SK-N-SH (cell line): Measurements from ENCODE around the gene ABHD17B. TPM values are rescaled to one million over a fixed set of nuclear protein-coding genes. Genes with fewer than 3 reads are reported as not detected.

Source experiments
- CTCF ChIA-PET: fragments of 300-600, 350-600 bp; formaldehyde crosslinking; extraction: SDS; loops from one replicate; lab custom pipeline; 2021; lab: Yijun Ruan, JAX
- POLR2A ChIA-PET: fragments of 350-600 bp; sonication (Branson Sonifier 250); formaldehyde crosslinking; extraction: SDS; loops from one replicate; lab custom pipeline; 2020; ENCODE audit warnings: antibody characterized with exemption, inconsistent platforms; lab: Yijun Ruan, JAX
- DNase-seq: peaks from one replicate; pipeline ENCODE4 v3.0.0; 2012
- H2AFZ ChIP-seq: fragments of 200-600 bp; sonication (generic); 2 replicates; pipeline ENCODE4 v1.8.1; 2016; ENCODE audit warnings: antibody characterized with exemption, mild to moderate bottlenecking, low read depth
- H3F3A ChIP-seq: fragments of 200-600 bp; sonication (generic); replicated peaks from 2 replicates; pipeline ENCODE3; 2016; ENCODE audit warnings: antibody characterized with exemption, mild to moderate bottlenecking; ENCODE audit not compliant: insufficient read depth
- H3K27ac ChIP-seq, 2 experiments: fragments of 200-500 bp in 1 of 2; fragments of 200-600 bp in 1 of 2; sonication (Bioruptor generic) in 1 of 2; sonication (generic), shearing (Covaris generic) in 1 of 2; 2 replicates each; pipeline versions ENCODE4 v1.5.1 to v1.6.1; 2014 to 2016; ENCODE audit warnings: low read depth in 2 of 2, inconsistent platforms in 1 of 2, low read length in 1 of 2, mild to moderate bottlenecking in 1 of 2, mixed read lengths in 1 of 2
- H3K27me3 ChIP-seq: fragments of 200-600 bp; sonication (generic), shearing (Covaris generic); 2 replicates; pipeline ENCODE4 v1.6.1; 2016; ENCODE audit warnings: mixed run types; ENCODE audit not compliant: insufficient read depth
- H3K36me3 ChIP-seq, 2 experiments: fragments of 200-500 bp in 1 of 2; fragments of 200-600 bp in 1 of 2; sonication (Bioruptor generic) in 1 of 2; sonication (generic) in 1 of 2; replicated peaks in 1 of 2; 2 replicates each; pipeline versions ENCODE3 to v1.5.1; 2014 to 2016; ENCODE audit warnings: low read length in 1 of 2, mild to moderate bottlenecking in 1 of 2; ENCODE audit not compliant: insufficient read depth in 2 of 2, control insufficient read depth in 1 of 2
- H3K4me1 ChIP-seq, 2 experiments: fragments of 200-500 bp in 1 of 2; fragments of 200-600 bp in 1 of 2; sonication (Bioruptor generic) in 1 of 2; sonication (generic), shearing (Covaris generic) in 1 of 2; 2 replicates each; pipeline versions ENCODE4 v1.5.1 to v1.6.1; 2014 to 2016; ENCODE audit warnings: low read depth in 1 of 2, low read length in 1 of 2, mixed run types in 1 of 2; ENCODE audit not compliant: insufficient read depth in 2 of 2, control insufficient read depth in 1 of 2
- H3K4me2 ChIP-seq: fragments of 200-600 bp; sonication (generic), shearing (Covaris generic); 2 replicates; pipeline ENCODE4 v1.6.1; 2017; ENCODE audit warnings: mixed run types
- H3K4me3 ChIP-seq, 2 experiments: fragments of 200-500 bp in 1 of 2; fragments of 200-600 bp in 1 of 2; sonication (Bioruptor generic) in 1 of 2; sonication (generic), shearing (Covaris generic) in 1 of 2; 2 replicates each; pipeline versions ENCODE4 v1.5.1 to v1.8.1; 2014 to 2016; ENCODE audit warnings: low read depth in 2 of 2, inconsistent platforms in 1 of 2, low read length in 1 of 2, mild to moderate bottlenecking in 1 of 2, mixed read lengths in 1 of 2, moderate library complexity in 1 of 2
- H3K79me2 ChIP-seq: fragments of 200-600 bp; sonication (generic); 2 replicates; pipeline ENCODE4 v1.8.1; 2017; ENCODE audit warnings: mild to moderate bottlenecking; ENCODE audit not compliant: insufficient read depth
- H3K9ac ChIP-seq: fragments of 200-600 bp; sonication (generic); 2 replicates; pipeline ENCODE4 v1.6.1; 2017; ENCODE audit warnings: mixed run types
- H3K9me2 ChIP-seq: fragments of 200-600 bp; sonication (generic); 2 replicates; pipeline ENCODE4 v1.6.1; 2017; ENCODE audit warnings: mixed run types
- H3K9me3 ChIP-seq: fragments of 200-600 bp; sonication (generic); 2 replicates; pipeline ENCODE4 v1.6.1; 2017; ENCODE audit warnings: mixed run types, mild to moderate bottlenecking, moderate library complexity
- H4K20me1 ChIP-seq: fragments of 200-600 bp; sonication (generic); 2 replicates; pipeline ENCODE4 v1.6.1; 2017; ENCODE audit warnings: mild to moderate bottlenecking, mixed run types; ENCODE audit not compliant: insufficient read depth
- ELF1 ChIP-seq: IDR thresholded peaks from 2 replicates; pipeline ENCODE4 v1.4.0; 2012
- EP300 ChIP-seq, 2 experiments: IDR thresholded peaks; 2 replicates each; pipeline versions ENCODE4 v1.4.0 to v1.6.1; 2012; ENCODE audit warnings: borderline replicate concordance in 1 of 2, low read depth in 1 of 2, low read length in 1 of 2
- FOXJ3 ChIP-seq: sonication (generic); formaldehyde crosslinking; IDR thresholded peaks from 2 replicates; pipeline ENCODE4 v1.5.1; 2020; ENCODE audit warnings: mild to moderate bottlenecking, missing genetic modification reagents
- FOXM1 ChIP-seq: IDR thresholded peaks from 2 replicates; pipeline ENCODE4 v1.4.0; 2012; ENCODE audit warnings: low read depth, mild to moderate bottlenecking
- IRF3 ChIP-seq: fragments of 150-350 bp; IDR thresholded peaks from 2 replicates; pipeline ENCODE4 v1.6.1; 2016; ENCODE audit warnings: mild to moderate bottlenecking, low read depth, low read length
- NRF1 ChIP-seq: IDR thresholded peaks from 2 replicates; pipeline ENCODE4 v1.6.1; 2012; ENCODE audit warnings: low read depth, mild to moderate bottlenecking, low read length
- PBX3 ChIP-seq: IDR thresholded peaks from 2 replicates; pipeline ENCODE4; 2012
- POLR2AphosphoS5 ChIP-seq: IDR thresholded peaks from 2 replicates; pipeline ENCODE4 v1.6.1; 2012; ENCODE audit warnings: low read depth, low read length
- RAD21 ChIP-seq: IDR thresholded peaks from 2 replicates; pipeline ENCODE4 v1.6.1; 2012; ENCODE audit warnings: mild to moderate bottlenecking, low read length
- REST ChIP-seq: IDR thresholded peaks from 2 replicates; pipeline ENCODE4 v1.6.1; 2012; ENCODE audit warnings: mild to moderate bottlenecking, low read depth, low read length, moderate library complexity
- RXRA ChIP-seq: IDR thresholded peaks from 2 replicates; pipeline ENCODE4 v1.4.0; 2012; ENCODE audit warnings: low read depth, mild to moderate bottlenecking, borderline replicate concordance
- SIN3A ChIP-seq: IDR thresholded peaks from 2 replicates; pipeline ENCODE4 v1.6.1; 2012; ENCODE audit warnings: low read depth, mild to moderate bottlenecking, low read length, moderate library complexity, borderline replicate concordance
- SMC3 ChIP-seq: IDR thresholded peaks from 2 replicates; pipeline ENCODE4 v1.6.1; 2012; ENCODE audit warnings: low read depth, low read length, improper control_type of control experiment
- TEAD4 ChIP-seq: IDR thresholded peaks from 2 replicates; pipeline ENCODE4 v1.4.0; 2012; ENCODE audit warnings: mild to moderate bottlenecking, borderline replicate concordance; ENCODE audit not compliant: insufficient read depth
- YY1 ChIP-seq: IDR thresholded peaks from 2 replicates; pipeline ENCODE4 v1.4.0; 2012; ENCODE audit warnings: low read depth, mild to moderate bottlenecking
- WGBS: methylation state at CpG from one replicate; pipeline ENCODE4 v1.1.6; 2017; ENCODE audit warnings: low lambda C conversion rate; 5-methylcytosine and 5-hydroxymethylcytosine counted together
- polyA plus RNA-seq, 3 experiments: library from polyadenylated mRNA; depleted of rRNA; stranded (reverse); fragments of >200 nt; gene quantifications; 2 replicates each; pipeline ENCODE4 v1.2.3, GENCODE V29; 2012
- TF ChIP-seq, protein P1 (sequence below): fragments of 150-350 bp; IDR thresholded peaks from 2 replicates; pipeline ENCODE4 v1.6.1; 2017; ENCODE audit warnings: antibody characterized with exemption, low read length, low read depth, borderline replicate concordance
- TF ChIP-seq, protein P2 (sequence below): IDR thresholded peaks from 2 replicates; pipeline ENCODE4 v1.4.0; 2012; ENCODE audit warnings: low read depth

ABHD17B gene
- polyA plus RNA-seq, 1 of the 3 experiments (the other 2 are of a cell fraction), result 7.3 TPM

DNA sequence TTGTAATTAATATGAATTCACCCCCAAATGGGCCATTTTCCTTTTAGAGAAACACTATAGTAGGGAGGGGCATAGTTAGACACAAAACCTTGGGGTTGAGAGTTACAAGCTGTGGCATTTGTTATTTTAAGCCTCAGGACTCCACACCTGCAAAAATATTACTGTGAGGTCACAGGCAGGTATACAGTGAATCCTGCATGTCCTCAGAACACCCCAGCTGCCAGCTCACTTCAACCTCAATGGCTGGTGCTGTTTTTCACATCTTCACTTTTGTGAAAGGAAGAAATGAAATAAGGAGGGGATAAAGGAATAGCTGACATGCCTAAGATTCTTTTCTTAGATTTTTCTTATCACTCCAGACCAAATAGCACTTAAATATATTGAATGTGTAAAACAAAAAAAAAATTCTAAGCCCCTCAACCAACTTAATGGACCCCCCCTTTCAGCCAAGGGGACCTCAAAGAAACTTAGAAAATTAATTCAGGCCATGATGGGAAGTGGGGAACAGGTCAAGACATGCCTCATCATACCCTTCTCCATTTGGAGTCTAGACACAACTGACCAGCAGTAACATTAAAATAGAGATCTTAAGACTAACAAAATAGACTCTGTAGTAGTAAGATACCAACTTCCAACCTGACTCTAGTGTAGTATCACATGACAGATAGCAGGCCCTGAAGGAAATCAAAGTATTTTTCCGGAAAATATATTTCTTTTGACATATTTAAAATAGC is 9.6 kb upstream of the ABHD17B start (continued):
- no peak for TF ChIP-seq IRF3

DNA sequence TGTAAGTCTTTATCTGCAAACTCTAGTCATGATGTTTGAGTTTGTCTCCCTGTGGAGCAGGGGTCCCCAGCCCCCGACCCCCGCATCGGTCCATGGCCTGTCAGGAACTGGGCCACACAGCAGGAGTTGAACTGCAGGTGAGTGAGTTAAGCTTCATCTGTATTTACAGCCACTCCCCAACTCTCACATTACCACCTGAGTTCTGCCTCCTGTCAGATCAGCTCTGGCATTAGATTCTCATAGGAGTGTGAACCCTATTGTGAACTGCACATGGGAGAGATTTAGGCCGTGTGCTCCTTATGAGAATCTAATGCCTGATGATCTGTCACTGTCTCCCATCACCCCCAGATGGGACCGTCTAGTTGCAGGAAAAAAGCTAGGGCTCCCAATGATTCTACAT is 7.4 kb upstream of the ABHD17B start:
- no peak for TF ChIP-seq FOXM1
- TF ChIP-seq, protein P1, sequence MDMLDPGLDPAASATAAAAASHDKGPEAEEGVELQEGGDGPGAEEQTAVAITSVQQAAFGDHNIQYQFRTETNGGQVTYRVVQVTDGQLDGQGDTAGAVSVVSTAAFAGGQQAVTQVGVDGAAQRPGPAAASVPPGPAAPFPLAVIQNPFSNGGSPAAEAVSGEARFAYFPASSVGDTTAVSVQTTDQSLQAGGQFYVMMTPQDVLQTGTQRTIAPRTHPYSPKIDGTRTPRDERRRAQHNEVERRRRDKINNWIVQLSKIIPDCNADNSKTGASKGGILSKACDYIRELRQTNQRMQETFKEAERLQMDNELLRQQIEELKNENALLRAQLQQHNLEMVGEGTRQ, result no peak
- TF ChIP-seq SIN3A, result no peak
- TF ChIP-seq NRF1, result no peak
- no peak for TF ChIP-seq POLR2AphosphoS5
- no peak for TF ChIP-seq REST
- TF ChIP-seq FOXJ3, result no peak
- TF ChIP-seq ELF1, result no peak
- TF ChIP-seq EP300 (IDR thresholded peaks at IDR 0.05; ENCODE audit: borderline replicate concordance in 1 of 2, low read depth in 1 of 2, low read length in 1 of 2), result no peak
- TF ChIP-seq YY1, result no peak
- TF ChIP-seq RXRA, result no peak
- TF ChIP-seq TEAD4, result no peak
- no peak for TF ChIP-seq SMC3
- TF ChIP-seq PBX3, result no peak
- TF ChIP-seq, protein P2, sequence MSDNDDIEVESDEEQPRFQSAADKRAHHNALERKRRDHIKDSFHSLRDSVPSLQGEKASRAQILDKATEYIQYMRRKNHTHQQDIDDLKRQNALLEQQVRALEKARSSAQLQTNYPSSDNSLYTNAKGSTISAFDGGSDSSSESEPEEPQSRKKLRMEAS, result no peak
- no peak for TF ChIP-seq RAD21
- TF ChIP-seq IRF3, result no peak
- H2AFZ ChIP-seq, result no peak overlapping the region
- H4K20me1 ChIP-seq, result peaks cover 24% of the 10 kb centered on the region; the same call in 1 of the 2 replicates
- H3K79me2 ChIP-seq, result peaks cover 94% of the 10 kb centered on the region
- H3K27ac ChIP-seq, result no peak overlapping the region
- CTCF ChIA-PET, result no interaction called here
- peaks cover 0 to 4% of the 10 kb centered on the region in 2 experiments; a peak in 3 of 4 replicates for H3K4me1 ChIP-seq
- no peak overlapping the region for H3K9ac ChIP-seq
- H3K27me3 ChIP-seq, result no peaks in the 10 kb centered on the region
- POLR2A ChIA-PET, result no interaction called here
- peaks cover 0 to 3% of the 10 kb centered on the region in 2 experiments for H3K36me3 ChIP-seq
- no peaks in the 10 kb centered on the region for H3K9me2 ChIP-seq
- no peak overlapping the region for H3K4me3 ChIP-seq
- WGBS, result 90% methylated on average over 5 of the region's 5 CpGs
- H3K4me2 ChIP-seq, result no peak overlapping the region
- H3F3A ChIP-seq, result no peaks in the 10 kb centered on the region
- no peak for DNase-seq
- H3K9me3 ChIP-seq, result no peaks in the 10 kb centered on the region
